ENCODE results near the gene PCDHGA9.
"Not testable (repeated sequence)": the region's sequence is repeated elsewhere in the genome, so short reads cannot be mapped to it uniquely, and the experiment has no call there.

PCDHGA9 gene

DNA sequence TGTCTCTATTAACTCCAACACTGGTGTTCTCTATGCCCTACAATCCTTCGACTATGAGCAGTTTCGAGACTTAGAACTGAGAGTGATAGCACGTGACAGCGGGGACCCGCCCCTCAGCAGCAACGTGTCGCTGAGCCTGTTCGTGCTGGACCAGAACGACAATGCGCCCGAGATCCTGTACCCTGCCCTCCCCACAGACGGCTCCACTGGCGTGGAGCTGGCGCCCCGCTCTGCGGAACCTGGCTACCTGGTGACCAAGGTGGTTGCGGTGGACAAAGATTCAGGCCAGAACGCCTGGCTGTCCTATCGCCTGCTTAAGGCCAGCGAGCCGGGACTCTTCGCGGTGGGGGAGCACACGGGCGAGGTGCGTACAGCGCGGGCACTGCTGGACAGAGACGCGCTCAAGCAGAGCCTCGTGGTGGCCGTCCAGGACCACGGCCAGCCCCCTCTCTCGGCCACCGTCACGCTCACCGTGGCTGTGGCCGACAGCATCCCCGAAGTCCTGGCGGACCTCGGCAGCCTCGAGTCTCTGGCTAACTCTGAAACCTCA is 20.2 kb downstream of the PCDHGA9 start:
- TF ChIP-seq, protein P1, sequence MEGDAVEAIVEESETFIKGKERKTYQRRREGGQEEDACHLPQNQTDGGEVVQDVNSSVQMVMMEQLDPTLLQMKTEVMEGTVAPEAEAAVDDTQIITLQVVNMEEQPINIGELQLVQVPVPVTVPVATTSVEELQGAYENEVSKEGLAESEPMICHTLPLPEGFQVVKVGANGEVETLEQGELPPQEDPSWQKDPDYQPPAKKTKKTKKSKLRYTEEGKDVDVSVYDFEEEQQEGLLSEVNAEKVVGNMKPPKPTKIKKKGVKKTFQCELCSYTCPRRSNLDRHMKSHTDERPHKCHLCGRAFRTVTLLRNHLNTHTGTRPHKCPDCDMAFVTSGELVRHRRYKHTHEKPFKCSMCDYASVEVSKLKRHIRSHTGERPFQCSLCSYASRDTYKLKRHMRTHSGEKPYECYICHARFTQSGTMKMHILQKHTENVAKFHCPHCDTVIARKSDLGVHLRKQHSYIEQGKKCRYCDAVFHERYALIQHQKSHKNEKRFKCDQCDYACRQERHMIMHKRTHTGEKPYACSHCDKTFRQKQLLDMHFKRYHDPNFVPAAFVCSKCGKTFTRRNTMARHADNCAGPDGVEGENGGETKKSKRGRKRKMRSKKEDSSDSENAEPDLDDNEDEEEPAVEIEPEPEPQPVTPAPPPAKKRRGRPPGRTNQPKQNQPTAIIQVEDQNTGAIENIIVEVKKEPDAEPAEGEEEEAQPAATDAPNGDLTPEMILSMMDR (conservative IDR thresholded peaks at IDR 0.05) = no peak
- no peak for TF ChIP-seq ZFX (IDR thresholded peaks at IDR 0.05)
- H3K27ac ChIP-seq = no peak overlapping the region

DNA sequence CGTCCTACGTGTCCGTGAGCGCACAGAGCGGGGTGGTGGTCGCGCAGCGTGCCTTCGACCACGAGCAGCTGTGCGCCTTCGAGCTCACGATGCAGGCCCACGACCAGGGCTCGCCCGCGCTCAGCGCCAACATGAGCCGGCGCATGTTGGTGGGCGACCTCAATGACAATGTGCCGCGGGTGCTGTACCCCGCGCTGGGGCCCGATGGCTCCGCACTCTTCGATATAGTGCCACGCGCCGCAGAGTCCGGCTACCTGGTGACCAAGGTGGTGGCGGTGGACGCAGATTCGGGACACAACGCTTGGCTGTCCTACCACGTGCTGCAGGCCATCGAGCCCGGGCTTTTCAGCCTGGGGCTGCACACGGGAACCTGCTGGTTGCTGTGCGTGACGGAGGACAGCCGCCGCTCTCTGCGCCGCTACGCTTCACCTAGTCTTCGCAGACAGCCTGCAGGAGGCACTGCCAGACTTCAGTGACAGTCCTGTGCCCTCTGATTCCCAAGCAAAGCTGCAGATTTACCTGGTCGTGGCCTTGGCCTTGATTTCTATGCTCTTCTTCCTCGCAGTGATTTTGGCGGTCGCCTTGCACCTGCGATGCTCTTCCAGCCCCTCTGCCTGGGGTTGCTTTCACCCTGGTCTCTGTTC is 25.3 kb downstream of the PCDHGA9 start:
- TF ChIP-seq, protein P1 (conservative IDR thresholded peaks at IDR 0.05) = 0 out of 2 replicates have a peak, but pooled peaks have one; percentile 8
- TF ChIP-seq ZFX (IDR thresholded peaks at IDR 0.05) = no peak

DNA sequence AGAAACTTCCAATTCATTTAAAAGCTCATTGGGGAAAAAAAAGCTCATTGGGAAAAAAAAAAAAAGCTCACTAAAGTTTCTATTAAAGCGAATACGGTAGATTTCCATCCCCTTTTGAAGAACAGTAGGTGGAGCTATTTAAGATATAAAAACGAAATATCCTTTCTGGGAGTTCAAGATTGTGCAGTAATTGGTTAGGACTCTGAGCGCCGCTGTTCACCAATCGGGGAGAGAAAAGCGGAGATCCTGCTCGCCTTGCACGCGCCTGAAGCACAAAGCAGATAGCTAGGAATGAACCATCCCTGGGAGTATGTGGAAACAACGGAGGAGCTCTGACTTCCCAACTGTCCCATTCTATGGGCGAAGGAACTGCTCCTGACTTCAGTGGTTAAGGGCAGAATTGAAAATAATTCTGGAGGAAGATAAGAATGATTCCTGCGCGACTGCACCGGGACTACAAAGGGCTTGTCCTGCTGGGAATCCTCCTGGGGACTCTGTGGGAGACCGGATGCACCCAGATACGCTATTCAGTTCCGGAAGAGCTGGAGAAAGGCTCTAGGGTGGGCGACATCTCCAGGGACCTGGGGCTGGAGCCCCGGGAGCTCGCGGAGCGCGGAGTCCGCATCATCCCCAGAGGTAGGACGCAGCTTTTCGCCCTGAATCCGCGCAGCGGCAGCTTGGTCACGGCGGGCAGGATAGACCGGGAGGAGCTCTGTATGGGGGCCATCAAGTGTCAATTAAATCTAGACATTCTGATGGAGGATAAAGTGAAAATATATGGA is 27.9 kb downstream of the PCDHGA9 start, which contains the start of gene PCDHGA12:
TSS of gene PCDHGA12 (plus strand) at position 176 of the 782 bp plus-strand sequence. CDS start at position 429, 253 bp downstream.
- H3K27ac ChIP-seq = no peak within 1 kb of the TSS
- no peak for TF ChIP-seq ZFX (IDR thresholded peaks at IDR 0.05)
- TF ChIP-seq, protein P1 (conservative IDR thresholded peaks at IDR 0.05) = peak; percentile 86

More for the DNA sequence above, 25.3 kb downstream of the PCDHGA9 start:
- H3K27ac ChIP-seq = no peak overlapping the region

DNA sequence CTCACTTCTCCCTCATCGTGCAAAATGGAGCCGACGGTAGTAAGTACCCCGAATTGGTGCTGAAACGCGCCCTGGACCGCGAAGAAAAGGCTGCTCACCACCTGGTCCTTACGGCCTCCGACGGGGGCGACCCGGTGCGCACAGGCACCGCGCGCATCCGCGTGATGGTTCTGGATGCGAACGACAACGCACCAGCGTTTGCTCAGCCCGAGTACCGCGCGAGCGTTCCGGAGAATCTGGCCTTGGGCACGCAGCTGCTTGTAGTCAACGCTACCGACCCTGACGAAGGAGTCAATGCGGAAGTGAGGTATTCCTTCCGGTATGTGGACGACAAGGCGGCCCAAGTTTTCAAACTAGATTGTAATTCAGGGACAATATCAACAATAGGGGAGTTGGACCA is 28.7 kb downstream of the PCDHGA9 start:
- no peak for TF ChIP-seq ZFX (IDR thresholded peaks at IDR 0.05)
- TF ChIP-seq, protein P1 (conservative IDR thresholded peaks at IDR 0.05) = no peak
- H3K27ac ChIP-seq = no peak overlapping the region

DNA sequence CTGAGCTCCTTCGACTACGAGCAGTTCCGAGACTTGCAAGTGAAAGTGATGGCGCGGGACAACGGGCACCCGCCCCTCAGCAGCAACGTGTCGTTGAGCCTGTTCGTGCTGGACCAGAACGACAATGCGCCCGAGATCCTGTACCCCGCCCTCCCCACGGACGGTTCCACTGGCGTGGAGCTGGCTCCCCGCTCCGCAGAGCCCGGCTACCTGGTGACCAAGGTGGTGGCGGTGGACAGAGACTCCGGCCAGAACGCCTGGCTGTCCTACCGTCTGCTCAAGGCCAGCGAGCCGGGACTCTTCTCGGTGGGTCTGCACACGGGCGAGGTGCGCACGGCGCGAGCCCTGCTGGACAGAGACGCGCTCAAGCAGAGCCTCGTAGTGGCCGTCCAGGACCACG is 29.7 kb downstream of the PCDHGA9 start:
- not testable (repeated sequence) for H3K27ac ChIP-seq

DNA sequence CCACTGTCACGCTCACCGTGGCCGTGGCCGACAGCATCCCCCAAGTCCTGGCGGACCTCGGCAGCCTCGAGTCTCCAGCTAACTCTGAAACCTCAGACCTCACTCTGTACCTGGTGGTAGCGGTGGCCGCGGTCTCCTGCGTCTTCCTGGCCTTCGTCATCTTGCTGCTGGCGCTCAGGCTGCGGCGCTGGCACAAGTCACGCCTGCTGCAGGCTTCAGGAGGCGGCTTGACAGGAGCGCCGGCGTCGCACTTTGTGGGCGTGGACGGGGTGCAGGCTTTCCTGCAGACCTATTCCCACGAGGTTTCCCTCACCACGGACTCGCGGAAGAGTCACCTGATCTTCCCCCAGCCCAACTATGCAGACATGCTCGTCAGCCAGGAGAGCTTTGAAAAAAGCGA is 30.1 kb downstream of the PCDHGA9 start:
- H3K27ac ChIP-seq = not testable (repeated sequence)

DNA sequence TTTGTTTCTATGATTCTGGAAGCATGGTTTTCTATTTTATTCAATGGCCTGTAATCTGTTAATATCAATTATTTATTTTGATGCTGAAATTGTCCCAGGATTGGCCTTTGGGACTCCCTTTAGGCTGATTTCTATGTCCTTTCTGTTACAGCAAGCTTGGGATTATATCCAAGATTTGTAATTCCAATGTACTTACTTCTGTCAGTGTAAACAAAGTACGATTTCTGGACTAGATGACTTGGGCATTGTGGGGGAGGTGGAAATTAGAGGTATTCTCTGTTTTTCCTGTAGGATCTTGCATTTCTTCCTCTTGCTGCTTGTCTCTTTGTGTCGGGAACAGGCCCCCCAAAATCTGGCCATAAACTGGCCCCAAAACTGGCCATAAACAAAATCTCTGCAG is 31.4 kb downstream of the PCDHGA9 start:
- TF ChIP-seq, protein P1 (conservative IDR thresholded peaks at IDR 0.05) = no peak
- no peak for TF ChIP-seq ZFX (IDR thresholded peaks at IDR 0.05)
- no peak overlapping the region for H3K27ac ChIP-seq

DNA sequence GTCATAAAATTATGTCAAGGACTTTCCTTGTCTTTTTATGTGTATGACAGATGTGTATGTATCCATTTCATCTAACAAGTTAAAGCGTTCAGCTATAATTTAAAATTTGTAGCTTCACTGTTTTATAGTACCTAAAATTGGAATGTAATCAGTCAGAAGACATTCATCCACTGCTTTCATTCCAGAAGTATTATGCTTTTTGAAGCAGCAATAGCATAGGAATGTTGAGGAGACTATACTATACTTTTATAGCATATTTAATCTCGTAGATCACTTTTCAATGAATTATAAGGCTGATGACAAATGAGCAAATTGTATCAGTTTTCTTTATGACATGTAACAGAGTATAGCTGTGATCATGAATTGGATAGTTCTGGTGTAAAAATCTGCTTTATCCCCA is 34.6 kb downstream of the PCDHGA9 start:
- TF ChIP-seq ZFX (IDR thresholded peaks at IDR 0.05) = no peak
- TF ChIP-seq, protein P1 (conservative IDR thresholded peaks at IDR 0.05) = no peak
- H3K27ac ChIP-seq = no peak overlapping the region

Data from C4-2B (cell line).